Measurements from ENCODE around the gene TSPAN17.

The TSPAN17 gene

GRCh38 chr5:176662371-176663333 is 15.4 kb downstream of the TSPAN17 start:
- Histone ChIP-seq H3K4me3 (IDR thresholded peaks at IDR 0.05; ENCODE audit: insufficient read depth, low read depth, low read length) (no peak overlapping the region), H3K27me3 (ENCODE audit: insufficient read depth, low read depth) (no peaks in the 10 kb centered on the region), H3K4me2 (no peak overlapping the region), H4K20me1 (ENCODE audit: insufficient read depth) (no peaks in the 10 kb centered on the region), H3K9ac (no peak overlapping the region), H3K27ac (no peak overlapping the region), H3K79me2 (ENCODE audit: insufficient read depth, low read depth) (no peaks in the 10 kb centered on the region), H3K4me1 (ENCODE audit: low read depth, poor library complexity, severe bottlenecking) (peaks cover 28% of the 10 kb centered on the region), H3K36me3 (ENCODE audit: insufficient read depth) (no peaks in the 10 kb centered on the region), H2AFZ (ENCODE audit: low read depth) (no peak overlapping the region)
- no peak for TF ChIP-seq CTCF (conservative IDR thresholded peaks at IDR 0.05; ENCODE audit: low read depth, low read length)

- TF ChIP-seq CTCF (conservative IDR thresholded peaks at IDR 0.05; ENCODE audit: low read depth, low read length) = no peak
- Histone ChIP-seq H3K36me3 (ENCODE audit: insufficient read depth) (no peaks in the 10 kb centered on the region), H3K27me3 (ENCODE audit: insufficient read depth, low read depth) (no peaks in the 10 kb centered on the region), H3K27ac (no peak overlapping the region), H3K4me1 (ENCODE audit: low read depth, poor library complexity, severe bottlenecking) (peaks cover 23% of the 10 kb centered on the region), H3K4me2 (no peak overlapping the region), H2AFZ (ENCODE audit: low read depth) (no peak overlapping the region), H3K9ac (no peak overlapping the region), H3K79me2 (ENCODE audit: insufficient read depth, low read depth) (no peaks in the 10 kb centered on the region), H4K20me1 (ENCODE audit: insufficient read depth) (no peaks in the 10 kb centered on the region), H3K4me3 (IDR thresholded peaks at IDR 0.05; ENCODE audit: insufficient read depth, low read depth, low read length) (no peak overlapping the region)
These were observed 16.3 kb downstream of the TSPAN17 start for GRCh38 chr5:176663566-176663965.

- no peak overlapping the region for H3K4me2 ChIP-seq
- no peak overlapping the region for H2AFZ ChIP-seq (ENCODE audit: low read depth)
- no peak overlapping the region for H3K27ac ChIP-seq
These were observed 17.2 kb downstream of the TSPAN17 start for GRCh38 chr5:176664479-176664878.

GRCh38 chr5:176664886-176665285 is 17.6 kb downstream of the TSPAN17 start:
- Histone ChIP-seq H3K9ac (no peak overlapping the region), H3K4me1 (ENCODE audit: low read depth, poor library complexity, severe bottlenecking) (peaks cover 13% of the 10 kb centered on the region), H3K4me3 (IDR thresholded peaks at IDR 0.05; ENCODE audit: insufficient read depth, low read depth, low read length) (no peak overlapping the region), H3K36me3 (ENCODE audit: insufficient read depth) (no peaks in the 10 kb centered on the region), H3K4me2 (no peak overlapping the region), H4K20me1 (ENCODE audit: insufficient read depth) (no peaks in the 10 kb centered on the region), H3K27ac (no peak overlapping the region), H3K79me2 (ENCODE audit: insufficient read depth, low read depth) (no peaks in the 10 kb centered on the region), H2AFZ (ENCODE audit: low read depth) (no peak overlapping the region), H3K27me3 (ENCODE audit: insufficient read depth, low read depth) (no peaks in the 10 kb centered on the region)
- no peak for TF ChIP-seq CTCF (conservative IDR thresholded peaks at IDR 0.05; ENCODE audit: low read depth, low read length)

More at GRCh38 chr5:176664479-176664878, 17.2 kb downstream of the TSPAN17 start:
- TF ChIP-seq CTCF (conservative IDR thresholded peaks at IDR 0.05; ENCODE audit: low read depth, low read length) = no peak
- Histone ChIP-seq H3K4me3 (IDR thresholded peaks at IDR 0.05; ENCODE audit: insufficient read depth, low read depth, low read length) (no peak overlapping the region), H3K9ac (no peak overlapping the region), H3K4me1 (ENCODE audit: low read depth, poor library complexity, severe bottlenecking) (peaks cover 14% of the 10 kb centered on the region), H3K79me2 (ENCODE audit: insufficient read depth, low read depth) (no peaks in the 10 kb centered on the region), H3K27me3 (ENCODE audit: insufficient read depth, low read depth) (no peaks in the 10 kb centered on the region), H4K20me1 (ENCODE audit: insufficient read depth) (no peaks in the 10 kb centered on the region), H3K36me3 (ENCODE audit: insufficient read depth) (no peaks in the 10 kb centered on the region)

Data from KMS-11 (cell line).